Endodermal cell (in vitro differentiated cells): ENCODE results near the gene MST1. TPM values are rescaled to one million over a fixed set of nuclear protein-coding genes. Genes with fewer than 3 reads are reported as not detected.

Experiments
- DNase-seq: peaks from one replicate; pipeline ENCODE4 v3.0.0-alpha.2; 2017
- H3K27ac ChIP-seq: 2 replicates; pipeline ENCODE4 v1.5.1; 2013; ENCODE audit warnings: mild to moderate bottlenecking, low read depth, low read length, moderate library complexity
- H3K27me3 ChIP-seq: 2 replicates; pipeline ENCODE4 v1.6.1; 2013; ENCODE audit warnings: mild to moderate bottlenecking, low read length, moderate library complexity; ENCODE audit not compliant: insufficient read depth, control insufficient read depth, poor library complexity, severe bottlenecking
- H3K36me3 ChIP-seq: 2 replicates; pipeline ENCODE4 v1.7.0; 2013; ENCODE audit warnings: mild to moderate bottlenecking, low read length, moderate library complexity; ENCODE audit not compliant: control insufficient read depth, insufficient read depth
- H3K4me1 ChIP-seq: one replicate; pipeline ENCODE4 v1.7.0; 2013; ENCODE audit warnings: low read length; ENCODE audit not compliant: control insufficient read depth, insufficient read depth
- H3K4me3 ChIP-seq: 2 replicates; pipeline ENCODE4 v1.5.1; 2013; ENCODE audit warnings: mild to moderate bottlenecking, low read length, moderate library complexity
- H3K9ac ChIP-seq: 2 replicates; pipeline ENCODE4 v1.6.1; 2013; ENCODE audit warnings: mild to moderate bottlenecking, low read length, moderate library complexity; ENCODE audit not compliant: poor library complexity, severe bottlenecking; ENCODE audit errors: extremely low read depth
- H3K9me3 ChIP-seq: 2 replicates; pipeline ENCODE4 v1.6.1; 2013; ENCODE audit warnings: mild to moderate bottlenecking, low read length, moderate library complexity; ENCODE audit not compliant: control insufficient read depth
- H3K27ac Mint-ChIP-seq: 2 replicates; pipeline ENCODE4 v1.8.0; 2020; ENCODE audit warnings: mixed read lengths
- H3K27me3 Mint-ChIP-seq: 2 replicates; pipeline ENCODE4 v1.8.0; 2021; ENCODE audit warnings: mild to moderate bottlenecking, mixed read lengths; ENCODE audit not compliant: insufficient read depth
- H3K36me3 Mint-ChIP-seq: 2 replicates; pipeline ENCODE4 v1.8.0; 2020; ENCODE audit warnings: low read depth, mixed read lengths
- H3K4me1 Mint-ChIP-seq: 2 replicates; pipeline ENCODE4 v1.8.0; 2020; ENCODE audit warnings: mixed read lengths
- H3K4me3 Mint-ChIP-seq: 2 replicates; pipeline ENCODE4 v1.8.0; 2020; ENCODE audit warnings: mild to moderate bottlenecking, moderate library complexity, mixed read lengths
- H3K9me3 Mint-ChIP-seq: 2 replicates; pipeline ENCODE4 v1.8.0; 2020; ENCODE audit warnings: mild to moderate bottlenecking, mixed read lengths
- WGBS, 2 experiments: methylation state at CpG; one replicate each; pipeline versions ENCODE4 v1.1.5 to v1.1.7; 2013; ENCODE audit warnings: missing lambda C conversion rate in 2 of 2, mixed read lengths in 1 of 2; ENCODE audit not compliant: insufficient coverage in 1 of 2, insufficient read length in 1 of 2; 5-methylcytosine and 5-hydroxymethylcytosine counted together
- total RNA-seq, 2 donors: library from RNA; stranded (reverse); fragmentation: NEBNext Ultra II Directional in 1 of 2; extraction: Animal tissue kit (Norgen Biotek cat#: 25700) in 1 of 2; gene quantifications; 2 replicates in 1 of 2; 3 replicates in 1 of 2; pipeline ENCODE4 v1.2.1, GENCODE V29; 2021
- TF ChIP-seq, protein P1 (sequence below): fragments of 200-600 bp; sonication (generic); conservative IDR thresholded peaks from 2 replicates; pipeline ENCODE4 v1.5.0; 2021; ENCODE audit warnings: antibody characterized with exemption, mild to moderate bottlenecking

The MST1 gene
- total RNA-seq, 2 donors from 2014 or later = 30.8 to 35.5 TPM

DNA sequence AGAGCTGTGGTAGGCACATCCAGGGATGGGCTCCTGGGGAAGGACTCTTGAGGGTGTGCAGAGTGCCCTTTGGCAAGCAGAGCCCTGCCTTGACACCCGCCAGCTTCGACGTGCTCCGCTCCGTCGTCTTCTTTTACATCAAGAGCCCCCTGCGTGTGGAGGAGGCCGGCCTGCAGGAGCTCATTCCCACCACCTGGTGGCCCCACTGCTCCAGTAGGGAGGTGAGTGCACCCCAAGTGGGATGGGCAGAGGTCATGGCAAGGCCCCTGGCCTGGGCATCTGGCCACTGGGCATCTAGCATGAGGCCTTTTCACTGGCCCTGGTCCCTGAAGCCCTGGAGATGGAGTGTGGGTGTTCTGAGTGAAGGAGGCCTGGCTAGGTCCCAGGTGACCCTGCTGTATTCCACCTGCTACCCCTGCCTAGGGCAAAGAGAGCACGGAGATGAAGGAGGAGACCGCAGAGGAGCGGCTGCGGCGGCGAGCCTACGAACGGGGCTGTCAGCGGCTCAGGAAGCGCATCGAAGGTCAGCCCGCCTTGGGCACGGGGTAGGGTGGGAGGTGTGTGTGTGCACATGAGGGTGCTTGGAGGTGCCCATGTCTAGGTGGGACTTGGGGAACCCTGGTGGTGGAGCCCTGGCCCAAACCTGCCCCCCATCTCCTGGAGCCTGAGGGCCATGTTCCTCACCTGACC, 12.3 kb upstream of the MST1 start:
- H3K4me3 Mint-ChIP-seq = no peak overlapping the region
- DNase-seq = peak; percentile 89
- H3K4me1 Mint-ChIP-seq = no peaks in the 10 kb centered on the region
- Histone ChIP-seq H3K9ac (no peak overlapping the region), H3K27me3 (no peaks in the 10 kb centered on the region), H3K27ac (peak overlapping the region; percentile 22), H3K4me3 (no peak overlapping the region), H3K9me3 (no peaks in the 10 kb centered on the region), H3K36me3 (peaks cover 5% of the 10 kb centered on the region), H3K4me1 (no peaks in the 10 kb centered on the region)
- TF ChIP-seq, protein P1, sequence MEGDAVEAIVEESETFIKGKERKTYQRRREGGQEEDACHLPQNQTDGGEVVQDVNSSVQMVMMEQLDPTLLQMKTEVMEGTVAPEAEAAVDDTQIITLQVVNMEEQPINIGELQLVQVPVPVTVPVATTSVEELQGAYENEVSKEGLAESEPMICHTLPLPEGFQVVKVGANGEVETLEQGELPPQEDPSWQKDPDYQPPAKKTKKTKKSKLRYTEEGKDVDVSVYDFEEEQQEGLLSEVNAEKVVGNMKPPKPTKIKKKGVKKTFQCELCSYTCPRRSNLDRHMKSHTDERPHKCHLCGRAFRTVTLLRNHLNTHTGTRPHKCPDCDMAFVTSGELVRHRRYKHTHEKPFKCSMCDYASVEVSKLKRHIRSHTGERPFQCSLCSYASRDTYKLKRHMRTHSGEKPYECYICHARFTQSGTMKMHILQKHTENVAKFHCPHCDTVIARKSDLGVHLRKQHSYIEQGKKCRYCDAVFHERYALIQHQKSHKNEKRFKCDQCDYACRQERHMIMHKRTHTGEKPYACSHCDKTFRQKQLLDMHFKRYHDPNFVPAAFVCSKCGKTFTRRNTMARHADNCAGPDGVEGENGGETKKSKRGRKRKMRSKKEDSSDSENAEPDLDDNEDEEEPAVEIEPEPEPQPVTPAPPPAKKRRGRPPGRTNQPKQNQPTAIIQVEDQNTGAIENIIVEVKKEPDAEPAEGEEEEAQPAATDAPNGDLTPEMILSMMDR = peak; percentile 72
- H3K9me3 Mint-ChIP-seq = no peaks in the 10 kb centered on the region
- peaks cover 6% of the 10 kb centered on the region for H3K36me3 Mint-ChIP-seq
- H3K27ac Mint-ChIP-seq = peak overlapping the region; percentile 58
- 72 to 87% methylated on average over 7 to 21 of the region's 21 CpGs for WGBS, 2 experiments
- H3K27me3 Mint-ChIP-seq = no peaks in the 10 kb centered on the region

DNA sequence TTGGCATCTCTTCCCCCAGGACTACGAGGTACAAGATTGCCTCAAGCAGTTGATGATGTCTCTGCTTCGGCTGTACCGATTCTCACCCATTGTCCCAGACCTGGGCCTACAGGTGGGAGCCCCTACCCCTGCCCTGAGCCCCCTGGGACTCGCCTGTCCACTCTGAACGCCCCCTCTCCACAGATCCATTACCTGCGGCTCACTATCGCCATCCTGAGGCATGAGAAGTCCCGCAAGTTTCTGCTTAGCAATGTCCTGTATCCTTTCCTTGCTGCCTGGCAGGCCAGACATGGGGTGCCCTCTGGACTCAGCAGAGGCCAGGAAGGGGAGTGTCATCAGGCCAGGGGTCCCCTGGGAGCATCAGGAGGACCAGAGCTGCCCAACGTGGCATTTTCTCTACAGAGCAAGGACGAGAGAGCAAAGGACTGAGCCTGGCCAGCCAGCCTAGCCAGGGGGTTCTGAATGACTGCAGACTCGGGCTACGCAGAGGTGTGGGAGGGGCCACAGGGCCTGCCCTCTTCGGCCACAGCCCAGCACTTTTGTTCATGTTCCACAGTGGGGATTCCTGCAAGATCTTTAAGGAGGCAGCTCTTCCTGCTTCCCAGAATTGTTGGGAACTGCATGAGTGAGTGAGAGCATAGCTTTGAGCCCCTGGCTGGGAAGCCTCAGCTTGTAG, 11.3 kb upstream of the MST1 start:
- DNase-seq = peak; percentile 67
- no peaks in the 10 kb centered on the region for H3K9me3 ChIP-seq
- peak overlapping the region; percentile 44 for H3K27ac ChIP-seq
- Mint-ChIP-seq H3K36me3 (peaks cover 6% of the 10 kb centered on the region), H3K4me1 (no peaks in the 10 kb centered on the region), H3K27me3 (no peaks in the 10 kb centered on the region), H3K4me3 (no peak overlapping the region), H3K27ac (no peak overlapping the region), H3K9me3 (no peaks in the 10 kb centered on the region)
- peaks cover 5% of the 10 kb centered on the region for H3K36me3 ChIP-seq
- H3K9ac ChIP-seq = no peak overlapping the region
- TF ChIP-seq, protein P1 = peak; percentile 62
- no peaks in the 10 kb centered on the region for H3K27me3 ChIP-seq
- no peak overlapping the region for H3K4me3 ChIP-seq
- no peaks in the 10 kb centered on the region for H3K4me1 ChIP-seq
- 85 to 86% methylated on average over 11 to 13 of the region's 13 CpGs for WGBS, 2 experiments

DNA sequence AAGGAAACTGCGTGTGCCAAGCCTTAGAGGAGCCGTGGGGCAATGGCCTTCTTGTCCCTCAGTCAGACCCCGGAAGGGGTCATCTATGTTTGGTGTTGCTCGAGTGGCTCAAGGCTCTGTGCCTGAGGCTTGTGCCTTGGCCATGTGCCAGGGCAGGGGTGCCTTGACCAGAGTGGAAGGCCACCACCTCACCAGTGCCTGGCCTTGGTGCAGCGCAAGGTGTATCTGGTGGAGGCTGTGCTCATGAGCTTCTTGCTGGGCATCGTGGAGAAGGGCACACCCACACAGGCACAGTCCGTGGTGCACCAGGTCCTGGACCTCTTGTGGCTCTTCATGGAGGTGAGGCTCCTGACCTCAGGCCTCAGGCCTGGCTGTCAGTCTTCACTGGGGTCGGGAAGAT, 10.7 kb upstream of the MST1 start:
- Mint-ChIP-seq H3K27ac (peak overlapping the region; percentile 48), H3K9me3 (no peaks in the 10 kb centered on the region)
- TF ChIP-seq, protein P1 = no peak

More for the DNA sequence above, 10.7 kb upstream of the MST1 start:
- H3K27me3 ChIP-seq = no peaks in the 10 kb centered on the region
- no peaks in the 10 kb centered on the region for H3K4me1 ChIP-seq
- H3K4me3 ChIP-seq = no peak overlapping the region
- WGBS, 2 experiments = 93 to 95% methylated on average over 8 of the region's 8 CpGs
- no peak overlapping the region for H3K27ac ChIP-seq
- H3K4me1 Mint-ChIP-seq = no peaks in the 10 kb centered on the region
- no peaks in the 10 kb centered on the region for H3K9me3 ChIP-seq
- DNase-seq = no peak
- no peak overlapping the region for H3K4me3 Mint-ChIP-seq
- H3K27me3 Mint-ChIP-seq = no peaks in the 10 kb centered on the region
- no peak overlapping the region for H3K9ac ChIP-seq
- peaks cover 5% of the 10 kb centered on the region for H3K36me3 ChIP-seq
- H3K36me3 Mint-ChIP-seq = peaks cover 6% of the 10 kb centered on the region
